Measurements from ENCODE around the gene PLCB1.

Gene PLCB1

GRCh38 chr20:8492173-8492572, 360.1 kb downstream of the PLCB1 start:
- TF ChIP-seq CTCF (IDR thresholded peaks at IDR 0.05; ENCODE audit: control insufficient read depth, insufficient read depth, low read depth, low read length, missing control alignments) = no peak
- DNase-seq (ENCODE audit: low read depth) = no peak
- H3K4me3 ChIP-seq (ENCODE audit: control insufficient read depth, low read depth, low read length) = no peak overlapping the region

GRCh38 chr20:8498571-8498970, 366.5 kb downstream of the PLCB1 start:
- no peak for DNase-seq (ENCODE audit: low read depth)
- TF ChIP-seq CTCF (IDR thresholded peaks at IDR 0.05; ENCODE audit: control insufficient read depth, insufficient read depth, low read depth, low read length, missing control alignments) = no peak
- H3K4me3 ChIP-seq (ENCODE audit: control insufficient read depth, low read depth, low read length) = no peak overlapping the region

GRCh38 chr20:8504030-8504429, 372.0 kb downstream of the PLCB1 start:
- no peak for DNase-seq (ENCODE audit: low read depth)
- TF ChIP-seq CTCF (IDR thresholded peaks at IDR 0.05; ENCODE audit: control insufficient read depth, insufficient read depth, low read depth, low read length, missing control alignments) = no peak
- H3K4me3 ChIP-seq (ENCODE audit: control insufficient read depth, low read depth, low read length) = no peak overlapping the region

GRCh38 chr20:8505476-8506200, 373.6 kb downstream of the PLCB1 start:
- no peak for DNase-seq (ENCODE audit: low read depth)
- H3K4me3 ChIP-seq (ENCODE audit: control insufficient read depth, low read depth, low read length) = no peak overlapping the region
- TF ChIP-seq CTCF (IDR thresholded peaks at IDR 0.05; ENCODE audit: control insufficient read depth, insufficient read depth, low read depth, low read length, missing control alignments) = no peak

GRCh38 chr20:8507231-8507630, 375.2 kb downstream of the PLCB1 start:
- TF ChIP-seq CTCF (IDR thresholded peaks at IDR 0.05; ENCODE audit: control insufficient read depth, insufficient read depth, low read depth, low read length, missing control alignments) = no peak
- no peak overlapping the region for H3K4me3 ChIP-seq (ENCODE audit: control insufficient read depth, low read depth, low read length)
- DNase-seq (ENCODE audit: low read depth) = no peak

- no peak for DNase-seq (ENCODE audit: low read depth)
- no peak for TF ChIP-seq CTCF (IDR thresholded peaks at IDR 0.05; ENCODE audit: control insufficient read depth, insufficient read depth, low read depth, low read length, missing control alignments)
Observed at GRCh38 chr20:8509809-8510208, 377.7 kb downstream of the PLCB1 start.

More at GRCh38 chr20:8509809-8510208, 377.7 kb downstream of the PLCB1 start:
- no peak overlapping the region for H3K4me3 ChIP-seq (ENCODE audit: control insufficient read depth, low read depth, low read length)

Data from AG09309 (cell line).